Measurements from ENCODE around the gene ARHGAP9. TPM values are rescaled to one million over a fixed set of nuclear protein-coding genes. Genes with fewer than 3 reads are reported as not detected.

ARHGAP9 gene
- total RNA-seq, 2 experiments from 2014 or later, result 354 to 370 TPM

DNA sequence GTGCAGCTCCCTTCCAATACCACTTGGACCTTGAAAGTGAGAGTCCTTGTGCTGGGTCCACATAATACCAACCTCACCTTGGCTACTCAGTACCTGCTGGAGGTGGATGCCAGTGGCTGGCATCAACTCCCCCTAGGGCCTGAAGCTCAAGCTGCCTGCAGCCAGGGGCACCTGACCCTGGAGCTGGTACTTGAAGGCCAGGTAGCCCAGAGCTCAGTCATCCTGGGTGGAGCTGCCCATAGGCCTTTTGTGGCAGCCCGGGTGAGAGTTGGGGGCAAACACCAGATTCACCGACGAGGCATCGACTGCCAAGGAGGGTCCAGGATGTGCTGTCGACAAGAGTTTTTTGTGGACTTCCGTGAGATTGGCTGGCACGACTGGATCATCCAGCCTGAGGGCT, 30.3 kb downstream of the ARHGAP9 start:
- TF ChIP-seq, protein P1, sequence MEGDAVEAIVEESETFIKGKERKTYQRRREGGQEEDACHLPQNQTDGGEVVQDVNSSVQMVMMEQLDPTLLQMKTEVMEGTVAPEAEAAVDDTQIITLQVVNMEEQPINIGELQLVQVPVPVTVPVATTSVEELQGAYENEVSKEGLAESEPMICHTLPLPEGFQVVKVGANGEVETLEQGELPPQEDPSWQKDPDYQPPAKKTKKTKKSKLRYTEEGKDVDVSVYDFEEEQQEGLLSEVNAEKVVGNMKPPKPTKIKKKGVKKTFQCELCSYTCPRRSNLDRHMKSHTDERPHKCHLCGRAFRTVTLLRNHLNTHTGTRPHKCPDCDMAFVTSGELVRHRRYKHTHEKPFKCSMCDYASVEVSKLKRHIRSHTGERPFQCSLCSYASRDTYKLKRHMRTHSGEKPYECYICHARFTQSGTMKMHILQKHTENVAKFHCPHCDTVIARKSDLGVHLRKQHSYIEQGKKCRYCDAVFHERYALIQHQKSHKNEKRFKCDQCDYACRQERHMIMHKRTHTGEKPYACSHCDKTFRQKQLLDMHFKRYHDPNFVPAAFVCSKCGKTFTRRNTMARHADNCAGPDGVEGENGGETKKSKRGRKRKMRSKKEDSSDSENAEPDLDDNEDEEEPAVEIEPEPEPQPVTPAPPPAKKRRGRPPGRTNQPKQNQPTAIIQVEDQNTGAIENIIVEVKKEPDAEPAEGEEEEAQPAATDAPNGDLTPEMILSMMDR (IDR thresholded peaks at IDR 0.05), result no peak
- ChIA-PET POLR2A (no interaction called here), CTCF (interaction anchor here (1.6 kb wide), 1 partner anchor 10 kb away, joined by 3 read pairs; the partner anchor contains the start of gene GLI1)
- DNase-seq, result no peak
- Histone ChIP-seq H3K36me3 (ENCODE audit: insufficient read depth, low read length) (no peaks in the 10 kb centered on the region), H3K27ac (ENCODE audit: low read depth in 1 of 2, low read length in 2 of 2) (no peak overlapping the region), H3K4me1 (ENCODE audit: insufficient read depth, low read length) (peaks cover 3% of the 10 kb centered on the region), H3K9me3 (ENCODE audit: control insufficient read depth in 1 of 2, insufficient read depth in 1 of 2, low read length in 2 of 2) (no peaks in the 10 kb centered on the region), H3K27me3 (ENCODE audit: control insufficient read depth in 1 of 2, insufficient read depth in 2 of 2, low read length in 2 of 2) (peaks cover 0 to 4% of the 10 kb centered on the region in 2 experiments), H3K4me3 (ENCODE audit: low read length) (no peak overlapping the region)
- ATAC-seq (ENCODE audit: poor library complexity), result no peak
- Mint-ChIP-seq H3K4me1 (ENCODE audit: low read depth) (no peaks in the 10 kb centered on the region), H3K9me3 (no peaks in the 10 kb centered on the region), H3K4me3 (no peak overlapping the region), H3K27me3 (no peaks in the 10 kb centered on the region), H3K36me3 (ENCODE audit: low read depth) (no peaks in the 10 kb centered on the region), H3K27ac (no peak overlapping the region)
- intact Hi-C loops (cut with DNase I, micrococcal nuclease), result no loop called here

DNA sequence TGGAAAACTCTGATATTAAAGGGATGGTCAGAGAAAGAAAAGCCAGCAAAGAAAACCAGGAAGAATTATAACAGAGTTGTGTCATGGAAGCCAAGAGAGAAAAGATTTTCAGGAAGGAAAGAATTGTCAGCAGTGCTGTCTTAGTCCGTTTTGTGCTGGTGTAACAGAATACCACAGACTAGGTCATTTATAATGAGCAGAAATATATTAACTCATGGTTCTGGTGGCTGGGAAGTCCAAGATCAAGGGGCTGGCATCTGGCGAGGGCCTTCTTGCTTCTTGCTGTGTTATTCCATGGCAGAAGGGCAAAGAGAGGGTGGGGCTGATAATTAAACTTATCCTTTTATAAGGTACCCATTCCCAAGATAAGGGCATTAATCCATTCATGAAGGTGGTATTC, 31.0 kb downstream of the ARHGAP9 start:
- TF ChIP-seq, protein P1 (IDR thresholded peaks at IDR 0.05), result no peak
- ChIA-PET CTCF (interaction anchor here (1.6 kb wide), 1 partner anchor 10 kb away, joined by 3 read pairs; the partner anchor contains the start of gene GLI1), POLR2A (no interaction called here)
- no peaks in the 10 kb centered on the region for H3K9me3 ChIP-seq (ENCODE audit: control insufficient read depth in 1 of 2, insufficient read depth in 1 of 2, low read length in 2 of 2)
- no peak for ATAC-seq (ENCODE audit: poor library complexity)
- intact Hi-C loops (cut with DNase I, micrococcal nuclease), result no loop called here
- H3K9me3 Mint-ChIP-seq, result no peaks in the 10 kb centered on the region
- H3K36me3 Mint-ChIP-seq (ENCODE audit: low read depth), result no peaks in the 10 kb centered on the region
- H3K27ac ChIP-seq (ENCODE audit: low read depth in 1 of 2, low read length in 2 of 2), result no peak overlapping the region
- no peaks in the 10 kb centered on the region for H3K36me3 ChIP-seq (ENCODE audit: insufficient read depth, low read length)
- H3K4me1 ChIP-seq (ENCODE audit: insufficient read depth, low read length), result peaks cover 3% of the 10 kb centered on the region
- no peak overlapping the region for H3K4me3 Mint-ChIP-seq
- no peaks in the 10 kb centered on the region for H3K27me3 Mint-ChIP-seq
- DNase-seq, result no peak
- H3K4me3 ChIP-seq (ENCODE audit: low read length), result no peak overlapping the region
- H3K27me3 ChIP-seq (ENCODE audit: control insufficient read depth in 1 of 2, insufficient read depth in 2 of 2, low read length in 2 of 2), result peaks cover 0 to 4% of the 10 kb centered on the region in 2 experiments
- H3K4me1 Mint-ChIP-seq (ENCODE audit: low read depth), result no peaks in the 10 kb centered on the region
- no peak overlapping the region for H3K27ac Mint-ChIP-seq

DNA sequence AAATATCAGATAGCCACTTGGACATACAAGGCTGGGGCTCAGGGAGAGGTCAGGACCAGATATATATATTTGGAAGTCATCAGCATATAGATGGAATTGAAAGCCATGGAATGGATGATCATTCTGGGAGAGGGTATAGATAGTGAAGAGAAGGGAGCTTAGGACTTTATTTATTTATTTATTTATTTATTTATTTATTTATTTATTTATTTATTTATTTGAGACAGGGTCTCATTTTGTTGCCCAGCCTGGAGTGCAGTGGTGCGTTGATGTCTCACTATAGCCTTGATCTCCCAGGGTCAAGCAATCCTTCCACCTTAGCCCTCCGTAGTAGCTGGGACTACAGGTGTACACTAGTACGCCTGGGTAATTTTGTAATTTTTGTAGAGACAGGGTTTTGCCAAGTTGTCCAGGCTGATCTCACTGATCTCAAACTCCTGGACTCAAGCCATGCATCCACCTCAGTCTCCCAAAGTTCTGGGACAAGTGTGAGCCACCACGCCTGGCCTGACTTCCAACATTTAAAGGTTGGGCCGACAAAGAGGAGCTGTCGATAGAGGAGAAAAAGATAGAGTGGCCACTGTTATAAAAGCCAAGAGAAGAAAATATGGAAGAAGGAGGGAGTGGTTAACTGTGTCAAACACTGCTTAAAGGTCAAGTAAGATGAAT, 33.2 kb downstream of the ARHGAP9 start:
- no peaks in the 10 kb centered on the region for H3K9me3 Mint-ChIP-seq
- no peaks in the 10 kb centered on the region for H3K27me3 Mint-ChIP-seq

More for the DNA sequence above, 33.2 kb downstream of the ARHGAP9 start:
- TF ChIP-seq, protein P1 (IDR thresholded peaks at IDR 0.05), result no peak
- intact Hi-C loops (cut with DNase I, micrococcal nuclease), result no loop called here
- no peak overlapping the region for H3K4me3 ChIP-seq (ENCODE audit: low read length)
- no peak for DNase-seq
- H3K4me1 ChIP-seq (ENCODE audit: insufficient read depth, low read length), result no peaks in the 10 kb centered on the region
- POLR2A ChIA-PET, result no interaction called here
- no peak overlapping the region for H3K27ac Mint-ChIP-seq
- ATAC-seq (ENCODE audit: poor library complexity), result no peak
- CTCF ChIA-PET, result no interaction called here
- no peak overlapping the region for H3K27ac ChIP-seq (ENCODE audit: low read depth in 1 of 2, low read length in 2 of 2)
- no peaks in the 10 kb centered on the region for H3K36me3 Mint-ChIP-seq (ENCODE audit: low read depth)
- no peaks in the 10 kb centered on the region for H3K36me3 ChIP-seq (ENCODE audit: insufficient read depth, low read length)
- peaks cover 0 to 5% of the 10 kb centered on the region in 2 experiments for H3K9me3 ChIP-seq (ENCODE audit: control insufficient read depth in 1 of 2, insufficient read depth in 1 of 2, low read length in 2 of 2)
- H3K4me1 Mint-ChIP-seq (ENCODE audit: low read depth), result no peaks in the 10 kb centered on the region
- peaks cover 0 to 1% of the 10 kb centered on the region in 2 experiments for H3K27me3 ChIP-seq (ENCODE audit: control insufficient read depth in 1 of 2, insufficient read depth in 2 of 2, low read length in 2 of 2)
- no peak overlapping the region for H3K4me3 Mint-ChIP-seq
